HG02885 (cell line): ENCODE results near the gene SLC38A3.

Experiments
- ATAC-seq: cut with Tn5 transposase; IDR thresholded peaks from one replicate; pipeline ENCODE4 v1.9.1; 2021; ENCODE audit warnings: mild to moderate bottlenecking; ENCODE audit not compliant: unreplicated experiment, poor library complexity

The SLC38A3 gene

DNA sequence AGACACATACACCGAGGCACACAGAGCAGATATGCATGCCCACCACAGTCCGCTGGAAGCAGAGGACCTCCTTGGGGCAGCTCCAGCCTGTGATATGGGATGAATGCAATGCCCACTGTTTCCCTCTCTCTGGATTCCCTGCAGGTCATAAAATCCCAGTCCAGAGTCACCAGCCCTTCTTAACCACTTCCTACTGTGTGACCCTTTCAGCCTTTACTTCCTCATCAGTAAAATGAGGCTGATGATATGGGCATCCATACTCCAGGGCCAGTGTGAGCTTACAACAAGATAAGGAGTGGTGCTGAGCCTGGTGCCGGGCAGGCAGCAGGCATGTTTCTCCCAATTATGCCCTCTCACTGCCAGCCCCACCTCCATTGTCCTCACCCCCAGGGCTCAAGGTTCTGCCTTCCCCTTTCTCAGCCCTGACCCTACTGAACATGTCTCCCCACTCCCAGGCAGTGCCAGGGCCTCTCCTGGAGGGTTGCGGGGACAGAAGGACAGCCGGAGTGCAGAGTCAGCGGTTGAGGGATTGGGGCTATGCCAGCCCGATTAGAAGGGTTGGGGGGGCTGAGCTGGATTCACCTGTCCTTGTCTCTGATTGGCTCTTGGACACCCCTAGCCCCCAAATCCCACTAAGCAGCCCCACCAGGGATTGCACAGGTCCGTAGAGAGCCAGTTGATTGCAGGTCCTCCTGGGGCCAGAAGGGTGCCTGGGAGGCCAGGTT lies 14.0 kb upstream of the SLC38A3 start, which contains the start of gene GNAT1:
Gene GNAT1 (plus strand): TSS at position 675 of the 725 bp plus-strand sequence. CDS start 116 bp downstream, outside the sequence.
- no peak for ATAC-seq

DNA sequence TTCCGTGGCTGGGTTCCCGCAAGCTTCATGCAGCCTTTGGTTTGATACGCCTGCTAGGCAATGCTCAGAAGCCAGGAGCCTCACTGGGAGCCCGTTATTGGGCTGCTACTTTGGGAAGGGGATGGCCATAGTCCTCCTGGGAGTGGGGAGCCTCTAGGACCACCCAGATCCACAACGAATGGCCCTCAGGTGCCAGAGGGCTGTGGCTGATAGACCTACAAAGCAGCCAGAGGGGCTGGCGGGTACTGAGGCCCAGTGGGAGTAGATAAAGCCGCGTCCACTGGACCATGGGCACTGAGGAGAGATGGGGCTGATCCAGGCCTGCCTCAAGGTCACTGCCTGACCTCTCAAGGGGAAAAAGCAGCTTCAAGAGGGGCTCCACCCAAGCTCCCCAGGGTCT lies 12.9 kb upstream of the SLC38A3 start:
- ATAC-seq: no peak

DNA sequence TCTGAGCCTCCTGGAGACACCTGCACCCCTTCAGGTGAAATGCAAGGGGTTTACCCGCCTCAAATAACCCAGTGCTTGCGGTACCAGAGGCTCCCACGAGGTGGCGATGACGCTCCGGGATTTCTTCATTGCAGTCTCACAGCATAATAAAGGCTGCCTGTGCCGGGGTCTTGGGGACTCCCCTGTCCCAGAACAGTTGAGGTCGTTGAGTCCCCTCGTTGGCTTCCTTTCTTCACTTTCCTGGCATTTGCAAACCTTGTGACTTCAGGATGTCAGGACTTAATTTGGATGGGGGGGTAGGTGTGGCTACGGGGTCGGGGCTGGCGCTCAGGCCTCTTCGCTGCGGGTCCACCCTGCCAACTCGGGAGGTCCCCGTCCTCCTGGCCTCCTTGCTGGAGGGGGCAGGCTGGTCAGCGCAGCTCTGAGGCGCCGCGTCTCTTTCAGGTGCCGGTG lies 12.4 kb upstream of the SLC38A3 start:
- ATAC-seq: no peak

DNA sequence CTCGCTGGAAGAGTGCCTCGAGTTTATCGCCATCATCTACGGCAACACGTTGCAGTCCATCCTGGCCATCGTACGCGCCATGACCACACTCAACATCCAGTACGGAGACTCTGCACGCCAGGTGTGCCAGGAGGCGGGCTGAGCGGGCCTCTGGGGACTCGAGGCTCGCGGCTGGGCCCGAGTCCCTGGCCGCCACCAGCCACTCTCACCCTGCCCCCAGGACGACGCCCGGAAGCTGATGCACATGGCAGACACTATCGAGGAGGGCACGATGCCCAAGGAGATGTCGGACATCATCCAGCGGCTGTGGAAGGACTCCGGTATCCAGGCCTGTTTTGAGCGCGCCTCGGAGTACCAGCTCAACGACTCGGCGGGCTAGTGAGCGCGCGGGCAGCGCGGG lies 11.8 kb upstream of the SLC38A3 start:
- no peak for ATAC-seq

DNA sequence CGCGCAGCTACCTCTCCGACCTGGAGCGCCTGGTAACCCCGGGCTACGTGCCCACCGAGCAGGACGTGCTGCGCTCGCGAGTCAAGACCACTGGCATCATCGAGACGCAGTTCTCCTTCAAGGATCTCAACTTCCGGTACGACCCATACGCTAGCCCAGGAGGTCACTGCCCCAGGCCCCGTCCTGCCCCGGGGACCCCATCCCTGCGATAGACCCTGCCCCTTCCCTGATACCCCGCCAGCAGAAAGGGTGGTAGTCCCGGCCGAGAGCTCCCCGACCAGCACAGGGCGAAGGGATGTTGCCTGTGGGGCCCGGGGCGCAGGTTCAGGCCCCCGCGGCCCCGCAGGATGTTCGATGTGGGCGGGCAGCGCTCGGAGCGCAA lies 11.3 kb upstream of the SLC38A3 start:
- no peak for ATAC-seq

DNA sequence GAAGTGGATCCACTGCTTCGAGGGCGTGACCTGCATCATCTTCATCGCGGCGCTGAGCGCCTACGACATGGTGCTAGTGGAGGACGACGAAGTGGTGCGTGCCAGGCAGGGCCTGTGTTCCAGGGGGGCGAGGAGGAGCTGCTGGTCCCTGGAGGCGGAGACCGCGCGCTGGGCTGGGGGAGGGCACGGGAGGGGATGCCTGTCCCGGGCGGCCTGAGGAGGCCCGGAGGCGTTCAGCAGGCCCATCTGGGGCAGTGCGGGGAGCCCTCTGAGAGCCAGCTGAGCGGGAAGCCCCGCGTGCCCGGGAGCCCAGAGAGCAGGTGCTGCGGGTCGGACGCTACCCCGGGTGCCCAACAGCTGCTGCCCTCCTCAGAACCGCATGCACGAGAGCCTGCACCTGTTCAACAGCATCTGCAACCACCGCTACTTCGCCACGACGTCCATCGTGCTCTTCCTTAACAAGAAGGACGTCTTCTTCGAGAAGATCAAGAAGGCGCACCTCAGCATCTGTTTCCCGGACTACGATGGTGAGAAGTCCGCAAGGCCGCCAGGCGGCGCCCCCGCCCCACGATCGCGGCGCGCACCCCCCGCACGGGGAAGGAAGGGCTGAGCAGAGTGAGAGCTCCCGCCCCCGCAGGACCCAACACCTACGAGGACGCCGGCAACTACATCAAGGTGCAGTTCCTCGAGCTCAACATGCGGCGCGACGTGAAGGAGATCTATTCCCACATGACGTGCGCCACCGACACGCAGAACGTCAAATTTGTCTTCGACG lies 10.8 kb upstream of the SLC38A3 start:
- no peak for ATAC-seq

DNA sequence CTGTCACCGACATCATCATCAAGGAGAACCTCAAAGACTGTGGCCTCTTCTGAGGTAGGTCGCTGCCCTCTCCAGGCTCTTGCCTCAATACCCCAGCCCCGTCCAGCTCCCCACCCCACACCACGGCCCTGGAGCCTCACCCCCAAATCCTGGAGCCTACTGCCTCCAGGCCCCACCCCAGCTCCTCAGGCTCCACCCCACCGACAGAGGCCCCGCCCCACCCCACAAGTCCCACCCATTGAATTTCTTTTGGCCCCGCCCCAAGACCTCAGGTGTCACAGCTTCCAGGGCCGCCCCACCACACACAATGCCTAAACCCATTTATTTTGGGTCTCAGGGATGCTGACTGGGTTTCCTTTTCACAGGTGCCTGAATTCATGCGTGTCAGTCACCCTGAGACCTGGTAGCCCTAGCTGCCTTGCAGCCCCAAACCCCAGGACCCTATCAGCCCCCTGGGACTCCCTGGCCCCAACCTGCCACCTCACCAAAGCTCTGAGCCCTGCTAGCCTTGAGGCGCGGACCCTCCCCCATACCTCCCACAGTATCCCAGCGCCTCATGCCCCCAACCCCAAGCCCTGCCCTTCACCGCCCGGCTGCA lies 10.1 kb upstream of the SLC38A3 start:
- ATAC-seq: no peak

DNA sequence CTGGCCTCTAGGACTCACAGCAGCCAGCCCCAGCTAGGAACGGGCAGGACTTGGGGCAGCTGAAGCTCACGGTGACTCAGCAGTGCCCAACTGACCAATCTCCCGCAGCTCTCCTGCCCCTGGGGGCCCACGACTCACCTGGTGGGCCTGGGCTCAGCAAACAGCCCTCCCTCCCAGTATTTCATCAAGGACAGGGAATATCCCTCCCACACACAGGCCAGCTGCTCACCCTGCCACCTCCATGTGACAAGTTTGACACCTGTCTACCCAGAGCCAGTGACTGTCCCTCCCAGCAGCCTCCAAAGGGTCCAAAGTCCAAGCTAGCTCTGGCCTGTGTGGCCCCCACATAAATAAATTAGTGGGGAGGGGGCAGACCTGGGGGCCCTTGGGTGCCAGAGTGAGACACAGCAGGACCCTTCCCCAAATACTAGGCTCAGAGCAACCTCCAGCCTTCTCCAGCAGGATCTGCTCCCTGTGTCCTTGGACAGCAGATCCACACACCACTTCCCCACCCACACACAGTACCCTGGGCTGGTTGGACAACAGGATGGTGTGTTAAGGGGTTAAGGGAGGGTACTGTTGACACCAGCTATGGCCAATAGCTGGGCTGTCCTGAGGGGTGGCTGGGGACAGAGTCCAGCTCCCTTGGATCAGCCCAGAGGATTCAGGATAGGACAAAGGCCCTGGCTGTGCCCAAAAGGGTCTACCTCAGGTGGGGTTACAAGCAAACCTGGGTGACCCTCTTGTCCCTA lies 9.4 kb upstream of the SLC38A3 start:
- ATAC-seq: no peak

DNA sequence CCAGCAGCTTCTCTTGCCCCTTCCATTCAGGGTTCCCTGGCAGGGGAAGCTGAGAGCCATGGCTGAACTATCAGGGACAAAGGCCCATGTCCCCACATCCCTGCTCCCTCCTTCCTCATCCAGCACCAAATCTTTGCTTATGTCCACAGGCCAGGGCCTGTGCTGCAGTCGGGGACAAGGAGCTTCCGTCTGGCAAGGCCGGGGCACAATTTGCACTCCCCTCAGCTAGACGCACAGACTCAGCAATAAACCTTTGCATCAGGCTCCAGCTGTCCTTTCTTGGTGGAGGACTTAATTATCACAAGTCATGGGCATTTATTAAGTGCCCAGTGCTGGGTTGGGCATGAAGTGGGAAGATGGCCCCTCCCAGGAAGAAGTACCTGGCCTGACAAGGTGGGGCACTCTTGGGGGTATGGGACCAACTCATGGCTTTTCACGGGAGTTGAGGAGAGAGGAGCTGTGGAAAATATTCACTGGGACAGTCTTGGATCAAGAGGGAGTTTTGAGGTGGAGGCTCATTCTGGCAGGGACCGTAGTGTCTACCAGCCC lies 8.7 kb upstream of the SLC38A3 start:
- no peak for ATAC-seq

DNA sequence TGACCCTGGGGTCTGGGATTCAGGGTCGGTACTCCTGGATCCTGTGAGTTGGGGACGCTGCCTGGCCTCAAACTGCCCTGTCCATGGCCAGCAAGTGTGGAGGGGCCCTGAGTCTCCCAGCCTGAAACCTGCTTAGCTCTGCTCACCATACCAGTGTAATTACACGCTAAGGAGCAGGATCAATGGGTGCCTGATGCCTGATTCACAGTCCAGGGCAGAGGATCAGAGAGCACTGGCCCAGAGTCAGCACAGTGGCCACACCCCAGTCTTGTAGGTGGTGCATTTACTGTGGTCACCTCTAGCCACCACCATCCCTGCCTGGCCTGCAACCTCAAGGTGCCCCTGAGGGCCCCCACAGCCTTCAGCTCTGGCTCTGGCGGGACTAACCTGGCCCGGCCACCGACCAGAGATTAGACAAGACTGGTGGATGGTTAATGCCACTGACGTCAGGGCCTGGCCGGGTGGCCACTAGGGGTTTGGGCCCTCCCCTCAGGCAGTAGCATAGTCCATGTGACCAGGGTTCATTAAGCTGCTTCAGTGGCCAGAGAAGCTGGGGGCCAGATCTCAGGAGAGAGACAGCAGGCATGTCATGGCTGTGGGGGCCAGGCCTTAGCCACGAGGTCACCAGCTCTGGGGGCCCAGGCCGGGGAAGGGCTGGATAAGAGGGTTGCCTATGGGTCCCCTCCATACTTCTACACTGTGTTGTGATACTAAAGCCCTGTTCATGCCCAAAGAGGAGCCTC lies 3.3 kb upstream of the SLC38A3 start:
- ATAC-seq: no peak

DNA sequence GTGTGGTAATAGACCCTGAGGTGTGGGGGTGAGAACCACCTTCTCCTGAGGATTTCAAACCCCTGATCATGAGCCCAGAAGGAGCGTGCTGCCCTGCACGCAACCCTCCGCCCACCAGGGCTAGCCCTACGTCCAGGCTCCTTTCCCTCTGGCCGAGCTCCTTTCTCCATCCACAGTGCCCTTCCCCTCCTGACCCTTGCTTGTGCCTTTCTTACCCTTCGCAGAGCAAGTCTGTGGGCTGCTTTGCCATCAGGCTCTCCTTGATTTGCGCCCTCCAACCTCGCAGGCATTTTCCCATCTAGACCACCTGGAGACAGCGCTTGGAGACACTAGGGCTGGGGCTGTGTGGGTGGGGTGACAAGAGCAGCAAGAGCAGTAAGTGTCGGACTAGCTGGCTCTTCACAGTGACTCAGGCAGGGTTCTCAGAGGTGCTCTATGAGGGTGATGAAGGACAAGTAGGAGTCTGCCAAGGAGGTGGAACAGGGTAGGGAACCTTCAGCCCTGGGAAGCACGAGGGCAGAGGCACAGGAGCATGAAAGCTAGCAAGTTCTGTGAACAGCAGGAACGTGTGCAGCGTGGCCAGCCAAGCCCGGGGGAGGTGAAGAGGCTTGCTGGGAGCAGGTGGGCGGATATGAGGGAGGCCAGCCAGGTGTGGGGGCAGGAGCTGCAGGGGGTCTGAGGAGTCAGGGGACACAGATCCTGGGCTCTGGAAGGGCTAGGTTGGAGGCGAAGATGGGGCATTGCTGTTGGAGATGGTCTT lies 2.5 kb upstream of the SLC38A3 start:
- ATAC-seq: no peak

DNA sequence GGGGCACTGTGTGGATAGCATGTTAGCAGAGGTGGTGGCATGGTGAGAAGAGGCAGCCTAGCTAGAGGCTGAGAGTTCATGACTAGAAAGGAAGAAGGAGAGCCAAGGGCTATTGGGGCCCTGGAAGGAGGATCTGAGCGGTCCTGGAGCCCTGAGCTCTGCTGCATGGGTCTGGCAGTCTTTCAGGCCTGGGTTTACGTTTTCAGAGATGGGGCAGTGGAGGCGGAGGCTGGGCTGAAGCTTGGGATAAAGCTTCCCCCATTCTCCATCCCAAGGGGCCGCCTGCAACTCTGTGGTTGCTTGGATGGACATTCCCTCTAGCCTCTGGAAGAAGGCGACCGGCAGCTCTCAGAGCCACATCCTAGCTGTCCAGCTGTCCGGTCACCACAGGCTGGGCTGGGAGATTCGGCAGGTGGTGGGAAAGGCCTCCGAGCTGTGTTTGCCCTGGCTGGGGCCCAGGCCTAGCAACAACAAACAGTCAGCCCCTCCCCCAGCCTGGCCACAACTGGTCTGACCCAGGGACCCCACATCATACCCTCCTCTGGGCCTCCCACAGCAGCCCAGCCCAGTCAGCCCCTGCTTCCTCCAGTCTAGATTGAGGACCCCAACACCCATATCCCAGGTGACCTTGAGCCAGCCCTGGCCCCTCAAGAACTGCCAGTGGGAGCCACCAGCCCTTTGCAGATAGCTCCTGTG lies 1.8 kb upstream of the SLC38A3 start:
- no peak for ATAC-seq

DNA sequence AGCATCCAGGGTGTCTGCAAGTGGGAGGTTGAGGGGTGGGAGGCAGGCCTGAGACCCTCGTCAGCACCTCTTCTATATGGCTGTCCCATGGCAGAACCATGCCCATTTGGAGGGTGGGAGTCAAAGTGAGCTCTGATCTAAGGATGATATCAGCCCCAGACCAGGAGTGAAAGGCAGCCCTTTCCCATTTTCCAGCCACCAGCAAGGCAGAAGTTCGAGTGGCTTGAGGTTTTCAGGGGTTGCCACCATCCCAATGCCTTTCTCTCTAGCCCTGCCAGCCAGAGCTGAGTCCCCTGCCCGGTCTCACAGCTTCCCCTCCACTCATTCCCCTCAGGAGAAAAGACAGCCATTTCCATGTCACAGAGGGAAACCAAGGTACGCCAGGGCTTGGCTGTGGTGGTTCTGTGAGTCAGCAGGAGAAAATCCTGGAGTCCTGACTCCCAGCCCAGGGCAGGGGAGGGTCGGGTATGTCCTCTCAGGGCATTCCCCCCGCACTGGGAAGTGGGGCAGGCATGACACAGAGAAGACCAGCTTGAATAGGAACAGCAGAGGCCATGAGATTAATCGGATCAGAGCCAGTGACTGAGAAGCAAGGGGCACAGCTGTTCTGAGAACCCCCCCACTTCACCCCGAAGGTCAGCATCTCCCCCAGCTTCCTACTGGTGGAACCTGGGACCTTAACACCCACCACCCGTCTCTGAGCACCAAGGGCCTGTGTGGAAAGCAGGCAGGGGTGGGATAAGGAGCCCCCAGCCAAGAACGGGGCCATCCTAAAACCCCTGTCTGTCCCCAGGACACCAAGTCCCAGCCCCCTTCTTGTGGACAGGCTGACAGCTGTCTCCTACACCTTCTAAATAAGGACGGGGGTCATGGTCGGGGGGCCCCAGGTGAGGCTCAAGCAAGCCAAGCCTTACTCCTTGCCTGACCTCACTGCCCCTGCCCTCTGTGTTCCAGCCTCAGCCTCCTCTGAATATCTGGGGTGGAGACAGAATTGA lies 965 bp upstream of the SLC38A3 start:
- no peak for ATAC-seq

DNA sequence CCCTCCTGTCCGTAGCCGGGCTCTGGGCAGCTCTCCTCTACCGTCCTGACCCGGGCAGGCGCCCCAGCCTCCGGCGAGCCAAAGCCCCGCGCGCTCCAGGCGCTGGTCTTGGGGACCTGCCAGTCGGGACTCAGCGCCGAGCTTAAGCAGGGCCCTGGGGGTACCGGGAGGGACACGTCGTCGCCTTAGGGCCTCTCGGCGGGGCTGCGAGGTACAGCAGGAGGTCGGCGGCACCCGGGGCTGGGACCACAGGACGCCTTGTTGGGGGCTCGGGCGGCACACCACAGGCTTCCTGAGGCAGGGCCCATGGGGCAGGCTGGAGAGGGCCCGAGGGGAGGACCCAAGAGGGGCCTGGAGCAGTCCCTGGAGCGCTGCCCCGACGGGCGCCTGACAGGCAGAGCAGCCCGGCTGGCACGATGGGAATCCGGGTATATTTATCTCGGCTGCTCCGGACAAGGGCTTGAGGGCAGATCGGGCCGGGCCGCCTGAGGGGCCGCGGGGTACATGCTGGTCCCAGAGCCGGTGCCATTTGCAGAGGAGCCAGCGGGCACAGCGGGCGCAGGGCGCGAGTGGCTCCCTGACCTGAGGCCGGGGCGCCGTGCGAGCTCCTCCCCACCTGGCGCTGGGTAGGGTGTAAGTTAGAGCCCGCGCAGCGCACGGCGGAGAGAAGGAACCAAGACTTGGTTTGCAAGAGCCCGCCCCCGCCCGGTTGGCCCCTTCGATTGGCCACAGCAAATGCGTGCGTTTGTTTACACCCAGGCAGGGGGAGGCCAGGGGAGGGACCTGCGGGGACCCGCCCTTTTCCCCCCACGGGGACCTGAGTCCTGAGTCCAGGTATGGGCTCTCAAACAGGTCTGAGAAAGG lies 574 bp downstream of the SLC38A3 start:
- no peak for ATAC-seq

DNA sequence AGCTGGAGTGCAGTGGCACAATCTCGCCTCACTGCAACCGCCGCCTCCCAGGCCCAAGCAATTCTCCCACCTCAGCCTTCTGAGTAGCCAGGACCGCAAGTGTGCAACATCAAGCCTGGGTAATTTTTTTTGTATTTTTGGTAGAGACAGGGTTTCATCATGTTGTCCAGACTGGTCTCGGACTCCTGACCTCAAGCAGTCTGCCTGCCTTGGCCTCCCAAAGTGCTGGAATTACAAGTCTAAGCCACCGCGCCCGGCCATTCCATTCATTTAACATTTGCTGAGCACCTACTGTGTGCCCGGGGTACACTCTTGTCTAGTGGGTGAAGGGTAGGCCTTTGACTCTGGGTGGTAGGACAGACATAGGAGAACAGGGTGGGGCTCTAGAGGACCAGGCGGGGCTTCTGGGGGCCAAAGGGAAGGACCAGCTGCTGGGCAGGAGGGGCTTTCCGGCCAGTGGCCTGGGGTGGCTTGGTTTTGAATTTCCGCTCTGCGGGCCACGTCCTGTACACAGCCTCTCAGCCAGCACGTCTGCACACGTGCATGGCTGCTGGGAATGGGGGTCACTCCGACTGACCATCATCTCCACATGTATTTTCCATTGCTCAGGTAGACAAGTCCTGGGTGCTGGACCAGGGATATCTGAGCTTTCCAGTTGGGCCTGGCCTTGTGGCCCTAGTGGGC lies 2.4 kb downstream of the SLC38A3 start:
- no peak for ATAC-seq
